ENCODE results near the gene TREML1. TPM values are rescaled to one million over a fixed set of nuclear protein-coding genes. Genes with fewer than 3 reads are reported as not detected.
"Not testable (repeated sequence)": the region's sequence is repeated elsewhere in the genome, so short reads cannot be mapped to it uniquely, and the experiment has no call there.

TREML1 gene
- total and polyA plus RNA-seq, 8 donors = 0.86 to 2.0 (median 1.5) TPM

DNA sequence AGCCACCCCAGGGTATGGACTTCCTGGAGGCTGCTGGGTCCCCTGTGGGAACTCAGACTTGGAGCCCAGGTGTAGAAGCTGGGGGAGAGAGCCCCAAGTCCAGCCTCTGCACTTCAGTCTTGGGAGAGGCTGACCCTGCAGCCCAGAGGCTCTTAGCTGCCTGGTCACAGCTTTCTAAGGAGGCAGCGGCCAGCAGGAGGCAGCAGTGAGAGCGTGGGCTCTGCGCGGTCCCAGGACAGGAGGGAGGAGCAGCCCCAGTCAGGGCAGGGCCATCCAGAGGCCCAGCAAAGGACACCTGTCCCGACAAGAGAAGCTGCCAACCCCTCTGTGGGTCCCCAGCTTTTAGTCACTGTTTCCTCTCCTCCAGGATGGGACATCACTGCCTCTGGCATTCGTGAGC is 37.4 kb upstream of the TREML1 start:
- Histone ChIP-seq H3K27me3 (peaks cover 0 to 24% of the 10 kb centered on the region in 2 donors), H3K9me3 (peaks cover 0 to 12% of the 10 kb centered on the region in 2 donors), H3K4me3 (no peak overlapping the region), H3K36me3 (peaks cover 0 to 11% of the 10 kb centered on the region in 2 donors), H3K27ac (peak overlapping the region in 1 of 2 donors; percentile 20), H3K4me1 (peaks cover 0 to 5% of the 10 kb centered on the region in 2 donors)
- DNase-seq = peak in 3 of 4 donors; percentile 18 to 91 (median 58)
- peak; percentile 96 for ATAC-seq
- TF ChIP-seq, protein P1, sequence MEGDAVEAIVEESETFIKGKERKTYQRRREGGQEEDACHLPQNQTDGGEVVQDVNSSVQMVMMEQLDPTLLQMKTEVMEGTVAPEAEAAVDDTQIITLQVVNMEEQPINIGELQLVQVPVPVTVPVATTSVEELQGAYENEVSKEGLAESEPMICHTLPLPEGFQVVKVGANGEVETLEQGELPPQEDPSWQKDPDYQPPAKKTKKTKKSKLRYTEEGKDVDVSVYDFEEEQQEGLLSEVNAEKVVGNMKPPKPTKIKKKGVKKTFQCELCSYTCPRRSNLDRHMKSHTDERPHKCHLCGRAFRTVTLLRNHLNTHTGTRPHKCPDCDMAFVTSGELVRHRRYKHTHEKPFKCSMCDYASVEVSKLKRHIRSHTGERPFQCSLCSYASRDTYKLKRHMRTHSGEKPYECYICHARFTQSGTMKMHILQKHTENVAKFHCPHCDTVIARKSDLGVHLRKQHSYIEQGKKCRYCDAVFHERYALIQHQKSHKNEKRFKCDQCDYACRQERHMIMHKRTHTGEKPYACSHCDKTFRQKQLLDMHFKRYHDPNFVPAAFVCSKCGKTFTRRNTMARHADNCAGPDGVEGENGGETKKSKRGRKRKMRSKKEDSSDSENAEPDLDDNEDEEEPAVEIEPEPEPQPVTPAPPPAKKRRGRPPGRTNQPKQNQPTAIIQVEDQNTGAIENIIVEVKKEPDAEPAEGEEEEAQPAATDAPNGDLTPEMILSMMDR (IDR thresholded peaks at IDR 0.05) = peak; percentile 53 to 69
- intact Hi-C loops (cut with DNase I) = no loop called here

DNA sequence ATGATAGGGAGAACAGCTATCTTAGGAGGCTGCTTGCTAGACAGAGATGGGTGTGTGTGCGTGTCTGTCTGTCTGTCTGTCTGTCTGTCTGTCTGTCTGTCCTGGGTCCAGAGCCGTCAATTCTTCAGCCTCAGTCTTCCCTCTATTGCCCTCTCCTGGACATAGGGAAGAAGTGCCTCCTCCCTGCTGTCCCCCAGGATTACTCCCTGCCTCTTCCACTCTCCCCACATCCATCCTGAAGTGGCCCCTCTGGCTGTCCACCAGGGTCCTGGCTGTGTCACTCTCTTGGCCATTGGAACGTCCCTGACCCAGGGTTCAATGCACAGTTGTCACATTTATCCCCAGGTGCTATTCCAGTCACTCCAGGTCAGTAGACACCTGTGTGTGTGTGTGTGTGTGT is 36.6 kb upstream of the TREML1 start:
- H3K4me1 ChIP-seq = peaks cover 0 to 9% of the 10 kb centered on the region in 2 donors
- no peak overlapping the region for H3K4me3 ChIP-seq
- H3K27me3 ChIP-seq = peaks cover 0 to 24% of the 10 kb centered on the region in 2 donors
- H3K9me3 ChIP-seq = peaks cover 0 to 12% of the 10 kb centered on the region in 2 donors
- H3K36me3 ChIP-seq = peaks cover 0 to 11% of the 10 kb centered on the region in 2 donors
- H3K27ac ChIP-seq = no peak overlapping the region
- intact Hi-C loops (cut with DNase I) = no loop called here
- TF ChIP-seq, protein P1 (IDR thresholded peaks at IDR 0.05) = no peak
- ATAC-seq (no peak), DNase-seq (no peak)

DNA sequence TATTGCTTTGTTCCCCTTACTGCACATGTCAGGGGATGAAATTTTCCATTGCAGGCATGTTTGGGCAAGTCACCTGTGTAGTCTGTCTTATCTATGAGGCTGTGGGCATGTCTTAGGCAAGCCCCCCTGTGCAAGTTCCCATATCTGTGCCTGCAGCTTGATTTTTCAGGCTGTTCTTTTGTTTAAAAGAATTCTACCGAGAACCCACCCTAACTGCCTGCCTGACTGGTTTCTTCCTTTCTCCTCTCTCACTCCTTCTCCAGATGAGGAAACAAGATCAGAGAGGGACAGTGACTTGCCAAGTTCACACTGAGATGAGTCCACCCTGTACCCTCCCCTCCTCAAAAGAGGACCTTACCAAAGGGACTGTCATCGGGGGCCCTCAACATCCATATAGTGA is 35.8 kb upstream of the TREML1 start:
- peaks cover 0 to 25% of the 10 kb centered on the region in 2 donors for H3K27me3 ChIP-seq
- ATAC-seq = no peak
- TF ChIP-seq, protein P1 (IDR thresholded peaks at IDR 0.05) = no peak
- H3K27ac ChIP-seq = no peak overlapping the region
- DNase-seq = no peak
- no peak overlapping the region for H3K4me3 ChIP-seq
- intact Hi-C loops (cut with DNase I) = no loop called here
- H3K4me1 ChIP-seq = peaks cover 0 to 14% of the 10 kb centered on the region in 2 donors
- H3K9me3 ChIP-seq = peaks cover 0 to 12% of the 10 kb centered on the region in 2 donors
- peaks cover 0 to 11% of the 10 kb centered on the region in 2 donors for H3K36me3 ChIP-seq

DNA sequence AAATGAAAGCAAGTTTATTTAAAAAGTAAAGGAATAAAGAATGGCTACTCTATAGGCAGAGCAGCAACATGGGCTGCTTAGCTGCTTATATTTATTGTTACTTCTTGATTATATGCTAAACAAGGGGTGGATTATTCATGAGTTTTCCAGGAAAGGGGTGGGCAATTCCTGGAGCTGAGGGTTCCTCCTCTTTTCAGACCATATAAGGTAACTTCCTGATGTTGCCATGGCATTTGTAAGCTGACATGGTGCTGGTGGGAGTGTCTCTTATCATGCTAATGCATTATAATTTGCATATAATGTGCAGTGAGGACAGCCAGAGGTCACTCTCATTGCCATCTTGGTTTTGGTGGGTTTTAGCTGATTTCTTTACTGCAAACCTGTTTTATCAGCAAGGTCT is 34.9 kb upstream of the TREML1 start:
- intact Hi-C loops (cut with DNase I); ATAC-seq; H3K27ac ChIP-seq; DNase-seq; H3K4me3 ChIP-seq; H3K36me3 ChIP-seq: not testable (repeated sequence)
- Histone ChIP-seq H3K9me3 (peaks cover 0 to 12% of the 10 kb centered on the region in 2 donors), H3K27me3 (peaks cover 0 to 27% of the 10 kb centered on the region in 2 donors), H3K4me1 (peaks cover 0 to 14% of the 10 kb centered on the region in 2 donors)

DNA sequence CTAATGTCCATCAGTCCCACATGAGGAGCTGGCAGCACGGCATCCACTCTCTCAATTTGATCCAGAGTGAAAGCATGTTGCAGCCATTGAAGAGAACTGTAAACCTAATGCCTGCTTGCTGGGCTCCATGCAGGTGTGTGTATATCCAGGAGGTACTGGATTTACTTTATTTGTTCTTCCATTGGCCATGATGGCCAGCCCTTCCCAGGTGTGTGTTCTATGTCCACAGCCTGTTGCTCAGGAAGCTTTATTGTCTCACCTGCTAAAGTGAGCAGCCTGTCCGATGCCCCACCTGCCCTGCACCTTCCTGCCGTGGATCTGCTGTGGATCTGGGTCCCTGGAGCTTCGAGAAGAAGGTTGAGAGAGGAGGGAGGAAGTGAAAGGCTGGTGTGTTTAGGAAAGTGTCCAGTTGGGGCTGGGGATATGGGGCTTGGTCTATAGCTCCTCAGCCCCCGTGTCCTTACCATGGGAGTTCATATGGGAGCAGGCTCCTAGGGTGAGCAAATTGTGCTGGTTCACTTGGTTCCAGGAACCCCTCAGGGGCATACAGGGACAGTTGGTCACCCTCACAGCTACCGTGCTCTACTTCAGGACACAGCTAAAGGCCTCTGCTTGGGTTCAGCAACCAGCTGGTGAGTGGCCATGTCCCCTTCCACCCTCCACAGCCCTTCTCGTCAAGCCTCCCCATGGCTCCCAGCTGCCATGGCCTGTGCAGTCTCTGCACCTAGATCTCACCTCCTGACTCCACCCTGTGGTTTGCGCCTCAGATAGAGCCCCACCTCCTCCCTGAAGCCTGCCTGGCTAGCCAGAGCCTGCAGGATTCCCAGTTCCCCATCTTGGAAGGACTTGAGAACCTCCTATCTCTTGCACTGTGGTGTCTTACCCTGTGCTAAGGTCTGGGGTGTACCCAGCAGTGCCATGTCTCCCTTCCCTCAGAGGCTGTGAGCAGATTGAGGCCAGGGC is 34.1 kb upstream of the TREML1 start:
- H3K4me3 ChIP-seq = no peak overlapping the region
- TF ChIP-seq, protein P1 (IDR thresholded peaks at IDR 0.05) = no peak
- ATAC-seq (no peak), DNase-seq (no peak)
- intact Hi-C loops (cut with DNase I) = no loop called here
- peaks cover 0 to 27% of the 10 kb centered on the region in 2 donors for H3K27me3 ChIP-seq
- H3K36me3 ChIP-seq = peaks cover 0 to 3% of the 10 kb centered on the region in 2 donors
- no peak overlapping the region for H3K27ac ChIP-seq
- peaks cover 0 to 12% of the 10 kb centered on the region in 2 donors for H3K9me3 ChIP-seq
- peaks cover 0 to 20% of the 10 kb centered on the region in 2 donors for H3K4me1 ChIP-seq
